HG02623 (cell line): ENCODE results near the gene PTPRA.
"Not testable (repeated sequence)": the region's sequence is repeated elsewhere in the genome, so short reads cannot be mapped to it uniquely, and the experiment has no call there.

Experiments
- ATAC-seq: cut with Tn5 transposase; IDR thresholded peaks from one replicate; pipeline ENCODE4 v1.9.1; 2021; ENCODE audit warnings: moderate library complexity; ENCODE audit not compliant: unreplicated experiment

The PTPRA gene

GRCh38 chr20:3038454-3038853 is 165.2 kb downstream of the PTPRA start:
- no peak for ATAC-seq

GRCh38 chr20:3039426-3039825 is 166.1 kb downstream of the PTPRA start:
- ATAC-seq: no peak

- ATAC-seq: no peak
These were observed 166.8 kb downstream of the PTPRA start for GRCh38 chr20:3040086-3040485.

GRCh38 chr20:3041854-3042409 is 168.7 kb downstream of the PTPRA start:
- no peak for ATAC-seq

- no peak for ATAC-seq
These were observed 169.3 kb downstream of the PTPRA start for GRCh38 chr20:3042625-3043024.

GRCh38 chr20:3043322-3043721 is 170.0 kb downstream of the PTPRA start, which contains the start of gene GNRH2:
GNRH2 (plus strand) TSS chr20:3043622; CDS start chr20:3044415, 793 bp downstream.
- no peak for ATAC-seq

- ATAC-seq: no peak
These were observed 171.2 kb downstream of the PTPRA start for GRCh38 chr20:3044336-3044965.

GRCh38 chr20:3045042-3045815 is 171.9 kb downstream of the PTPRA start:
- peak; percentile 38 for ATAC-seq

GRCh38 chr20:3045816-3046676 is 172.8 kb downstream of the PTPRA start, which contains the start of gene MRPS26:
MRPS26 (plus strand) TSS chr20:3046052; CDS start chr20:3046069, 17 bp downstream.
- peak; percentile 93 for ATAC-seq

- no peak for ATAC-seq
These were observed 173.6 kb downstream of the PTPRA start for GRCh38 chr20:3046677-3047462.

GRCh38 chr20:3047486-3048419 is 174.5 kb downstream of the PTPRA start:
- no peak for ATAC-seq

GRCh38 chr20:3051385-3052019 is 178.2 kb downstream of the PTPRA start:
- no peak for ATAC-seq

- no peak for ATAC-seq
These were observed 186.2 kb downstream of the PTPRA start for GRCh38 chr20:3059489-3059888.

- ATAC-seq: not testable (repeated sequence)
These were observed 190.8 kb downstream of the PTPRA start for GRCh38 chr20:3064119-3064518.

GRCh38 chr20:3067139-3068014 is 194.1 kb downstream of the PTPRA start:
- ATAC-seq: no peak

- ATAC-seq: no peak
These were observed 194.8 kb downstream of the PTPRA start for GRCh38 chr20:3068075-3068474.

- no peak for ATAC-seq
These were observed 196.0 kb downstream of the PTPRA start for GRCh38 chr20:3068986-3069900.
